Right lobe of liver (tissue), 4 donors: Measurements from ENCODE around the gene AJUBA.

Experiments used
- CTCF ChIP-seq, 4 donors: fragments of 200-600 bp in 3 of 4; fragments of 450-650 bp in 1 of 4; IDR thresholded peaks; one replicate each; pipeline versions ENCODE4 v1.5.1 to v1.8.0; 2016 to 2022; ENCODE audit warnings: antibody characterized with exemption in 4 of 4, mild to moderate bottlenecking in 2 of 4
- POLR2A ChIP-seq: fragments of 450-650 bp; IDR thresholded peaks from one replicate; pipeline ENCODE4 v1.6.1; 2017; ENCODE audit warnings: antibody characterized with exemption, mild to moderate bottlenecking
- donor health status: DM: no; HTN: no; CAD: no.
- donor health status: DM: no; HTN: no; CAD: no.
- donor health status: DM: no; HTN: yes; CAD: no.

GRCh38 chr14:23009483-23009938, 27.2 kb upstream of the AJUBA start:
- TF ChIP-seq CTCF (IDR thresholded peaks at IDR 0.05), result no peak
- no peak for TF ChIP-seq POLR2A
